ENCODE measurements around the gene CRLF1.

CRLF1 gene

GRCh38 chr19:18611327-18612050, 4.9 kb upstream of the CRLF1 start:
- Histone ChIP-seq H3K27me3 (ENCODE audit: insufficient read depth, low read length) (peaks cover 17% of the 10 kb centered on the region), H3K27ac (ENCODE audit: low read depth, low read length, poor library complexity, severe bottlenecking) (no peak overlapping the region), H3F3A (ENCODE audit: insufficient read depth, low read length) (no peaks in the 10 kb centered on the region), H4K20me1 (ENCODE audit: insufficient read depth, low read length) (no peaks in the 10 kb centered on the region), H3K4me3 (ENCODE audit: low read depth, low read length, poor library complexity, severe bottlenecking) (no peak overlapping the region), H2AFZ (ENCODE audit: low read length) (no peak overlapping the region), H3K4me1 (ENCODE audit: insufficient read depth, low read length, severe bottlenecking) (no peaks in the 10 kb centered on the region), H3K9me3 (ENCODE audit: low read length) (no peaks in the 10 kb centered on the region), H3K9ac (ENCODE audit: low read length) (no peak overlapping the region), H3K4me2 (ENCODE audit: low read length) (peak overlapping the region; percentile 29; the same call in 1 of the 2 replicates), H3K79me2 (ENCODE audit: insufficient read depth, low read length) (no peaks in the 10 kb centered on the region), H3K36me3 (ENCODE audit: insufficient read depth, low read length) (no peaks in the 10 kb centered on the region), H3K9me2 (ENCODE audit: low read depth, low read length) (no peaks in the 10 kb centered on the region)
- TF ChIP-seq CTCF (IDR thresholded peaks at IDR 0.05; ENCODE audit: low read length): no peak
- TF ChIP-seq EZH2 (IDR thresholded peaks at IDR 0.05; ENCODE audit: borderline replicate concordance, low read length): no peak

- H3K27me3 ChIP-seq (ENCODE audit: insufficient read depth, low read length): peaks cover 17% of the 10 kb centered on the region
- no peaks in the 10 kb centered on the region for H4K20me1 ChIP-seq (ENCODE audit: insufficient read depth, low read length)
- no peaks in the 10 kb centered on the region for H3K36me3 ChIP-seq (ENCODE audit: insufficient read depth, low read length)
- H3K4me2 ChIP-seq (ENCODE audit: low read length): no peak overlapping the region
- no peaks in the 10 kb centered on the region for H3K4me1 ChIP-seq (ENCODE audit: insufficient read depth, low read length, severe bottlenecking)
- TF ChIP-seq EZH2 (IDR thresholded peaks at IDR 0.05; ENCODE audit: borderline replicate concordance, low read length) (no peak), CTCF (IDR thresholded peaks at IDR 0.05; ENCODE audit: low read length) (no peak)
- H3F3A ChIP-seq (ENCODE audit: insufficient read depth, low read length): no peaks in the 10 kb centered on the region
- no peaks in the 10 kb centered on the region for H3K79me2 ChIP-seq (ENCODE audit: insufficient read depth, low read length)
- no peaks in the 10 kb centered on the region for H3K9me2 ChIP-seq (ENCODE audit: low read depth, low read length)
- H3K9me3 ChIP-seq (ENCODE audit: low read length): no peaks in the 10 kb centered on the region
- H3K9ac ChIP-seq (ENCODE audit: low read length): no peak overlapping the region
- H2AFZ ChIP-seq (ENCODE audit: low read length): no peak overlapping the region
- H3K27ac ChIP-seq (ENCODE audit: low read depth, low read length, poor library complexity, severe bottlenecking): no peak overlapping the region
- no peak overlapping the region for H3K4me3 ChIP-seq (ENCODE audit: low read depth, low read length, poor library complexity, severe bottlenecking)
Measured at GRCh38 chr19:18610556-18611326, 4.1 kb upstream of the CRLF1 start.

- TF ChIP-seq EZH2 (IDR thresholded peaks at IDR 0.05; ENCODE audit: borderline replicate concordance, low read length) (no peak), CTCF (IDR thresholded peaks at IDR 0.05; ENCODE audit: low read length) (no peak)
- Histone ChIP-seq H3K4me1 (ENCODE audit: insufficient read depth, low read length, severe bottlenecking) (no peaks in the 10 kb centered on the region), H3K4me3 (ENCODE audit: low read depth, low read length, poor library complexity, severe bottlenecking) (no peak overlapping the region), H3K36me3 (ENCODE audit: insufficient read depth, low read length) (no peaks in the 10 kb centered on the region), H3K9me3 (ENCODE audit: low read length) (no peaks in the 10 kb centered on the region), H3K4me2 (ENCODE audit: low read length) (no peak overlapping the region), H3K9ac (ENCODE audit: low read length) (no peak overlapping the region), H3K9me2 (ENCODE audit: low read depth, low read length) (no peaks in the 10 kb centered on the region), H3K79me2 (ENCODE audit: insufficient read depth, low read length) (no peaks in the 10 kb centered on the region), H3K27me3 (ENCODE audit: insufficient read depth, low read length) (peaks cover 17% of the 10 kb centered on the region), H3F3A (ENCODE audit: insufficient read depth, low read length) (no peaks in the 10 kb centered on the region), H2AFZ (ENCODE audit: low read length) (no peak overlapping the region), H3K27ac (ENCODE audit: low read depth, low read length, poor library complexity, severe bottlenecking) (no peak overlapping the region), H4K20me1 (ENCODE audit: insufficient read depth, low read length) (no peaks in the 10 kb centered on the region)
Measured at GRCh38 chr19:18610245-18610555, 3.6 kb upstream of the CRLF1 start.

Measured in OCI-LY1 (cell line).